ENCODE measurements around the gene GRID2. TPM values are rescaled to one million over a fixed set of nuclear protein-coding genes. Genes with fewer than 3 reads are reported as not detected.

GRID2 gene
- total and polyA plus RNA-seq, 12 donors: 0.55 to 4.0 (median 2.0) TPM

DNA sequence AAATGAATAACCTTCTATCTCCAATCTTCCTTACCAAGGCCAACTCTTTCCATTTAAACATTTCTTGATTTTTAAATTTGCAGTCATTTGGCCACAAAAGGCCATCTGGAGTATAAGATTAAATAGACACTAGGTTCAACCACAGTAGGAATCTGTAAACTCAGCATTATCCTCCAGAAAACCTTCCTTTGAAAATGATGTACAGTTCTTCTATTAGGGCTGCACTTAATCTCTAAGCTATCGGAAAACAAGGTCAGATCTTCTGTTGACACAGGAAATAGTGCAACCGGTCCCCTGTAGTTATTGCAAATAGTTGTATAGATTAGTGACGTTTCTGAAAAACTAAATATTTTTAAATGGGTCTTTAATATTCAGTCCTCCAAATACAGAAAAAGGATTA lies 1165.8 kb downstream of the GRID2 start:
- Histone ChIP-seq H3K4me3 (no peak overlapping the region), H3K4me1 (replicated peaks in 1 of 2) (no peaks in the 10 kb centered on the region), H3K36me3 (replicated peaks in 1 of 2) (no peaks in the 10 kb centered on the region), H3K27me3 (no peaks in the 10 kb centered on the region), H3K27ac (no peak overlapping the region), H3K9me3 (replicated peaks in 1 of 3) (no peaks in the 10 kb centered on the region)
- TF ChIP-seq, protein P1, sequence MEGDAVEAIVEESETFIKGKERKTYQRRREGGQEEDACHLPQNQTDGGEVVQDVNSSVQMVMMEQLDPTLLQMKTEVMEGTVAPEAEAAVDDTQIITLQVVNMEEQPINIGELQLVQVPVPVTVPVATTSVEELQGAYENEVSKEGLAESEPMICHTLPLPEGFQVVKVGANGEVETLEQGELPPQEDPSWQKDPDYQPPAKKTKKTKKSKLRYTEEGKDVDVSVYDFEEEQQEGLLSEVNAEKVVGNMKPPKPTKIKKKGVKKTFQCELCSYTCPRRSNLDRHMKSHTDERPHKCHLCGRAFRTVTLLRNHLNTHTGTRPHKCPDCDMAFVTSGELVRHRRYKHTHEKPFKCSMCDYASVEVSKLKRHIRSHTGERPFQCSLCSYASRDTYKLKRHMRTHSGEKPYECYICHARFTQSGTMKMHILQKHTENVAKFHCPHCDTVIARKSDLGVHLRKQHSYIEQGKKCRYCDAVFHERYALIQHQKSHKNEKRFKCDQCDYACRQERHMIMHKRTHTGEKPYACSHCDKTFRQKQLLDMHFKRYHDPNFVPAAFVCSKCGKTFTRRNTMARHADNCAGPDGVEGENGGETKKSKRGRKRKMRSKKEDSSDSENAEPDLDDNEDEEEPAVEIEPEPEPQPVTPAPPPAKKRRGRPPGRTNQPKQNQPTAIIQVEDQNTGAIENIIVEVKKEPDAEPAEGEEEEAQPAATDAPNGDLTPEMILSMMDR (IDR thresholded peaks at IDR 0.05): no peak
- TF ChIP-seq POLR2A (IDR thresholded peaks at IDR 0.05): no peak
- 26 to 37% (median 29%) methylated on average over 3 of the region's 3 CpGs for WGBS, 4 donors
- intact Hi-C loops (cut with DNase I): no loop called here
- DNase-seq: no peak

DNA sequence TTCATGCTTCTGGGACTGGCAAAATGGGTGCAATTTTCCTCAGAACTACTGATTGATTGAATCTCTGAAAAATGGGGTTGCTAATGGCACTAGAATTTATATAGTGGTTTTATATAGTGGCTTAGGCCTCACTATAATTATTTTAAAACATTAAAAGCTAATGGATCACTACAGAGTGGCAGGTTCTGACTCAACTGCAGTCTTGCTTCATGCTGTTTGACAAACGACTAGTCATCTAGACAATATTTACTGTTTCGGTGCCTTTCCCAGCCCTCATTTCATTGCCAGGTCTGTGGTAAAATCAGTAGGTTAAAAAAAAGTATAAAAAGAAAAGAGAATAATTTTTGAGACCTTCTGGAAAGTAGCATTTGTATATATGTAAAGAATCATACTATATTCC lies 1172.0 kb downstream of the GRID2 start:
- WGBS, 4 donors: 67 to 82% (median 78%) methylated on average over 2 of the region's 2 CpGs
- H3K27ac ChIP-seq: no peak overlapping the region
- intact Hi-C loops (cut with DNase I): no loop called here
- DNase-seq: no peak
- H3K27me3 ChIP-seq: no peaks in the 10 kb centered on the region
- TF ChIP-seq, protein P1 (IDR thresholded peaks at IDR 0.05): no peak
- no peak for TF ChIP-seq POLR2A (IDR thresholded peaks at IDR 0.05)
- H3K36me3 ChIP-seq (replicated peaks in 1 of 2): no peaks in the 10 kb centered on the region
- no peaks in the 10 kb centered on the region for H3K4me1 ChIP-seq (replicated peaks in 1 of 2)
- no peak overlapping the region for H3K4me3 ChIP-seq
- no peaks in the 10 kb centered on the region for H3K9me3 ChIP-seq (replicated peaks in 1 of 3)

DNA sequence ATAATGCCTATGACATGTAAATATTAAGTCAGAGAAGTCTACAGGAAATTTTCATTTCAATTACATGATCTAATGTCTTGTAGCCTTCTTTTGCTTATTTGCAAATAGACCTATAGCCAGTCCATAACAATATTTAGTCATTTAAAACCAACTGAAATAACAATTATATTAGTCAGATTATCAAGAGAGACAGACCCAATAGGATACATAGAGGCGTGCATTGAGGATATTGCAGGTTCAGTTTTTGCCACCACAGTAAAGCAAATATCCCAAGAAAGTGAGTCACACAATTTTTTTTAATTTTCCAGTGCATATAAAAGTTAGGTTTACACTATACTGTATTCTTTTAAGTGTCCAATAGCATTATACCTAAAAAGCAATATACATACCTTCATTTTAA lies 1175.0 kb downstream of the GRID2 start:
- H3K36me3 ChIP-seq (replicated peaks in 1 of 2): no peaks in the 10 kb centered on the region
- 93 to 100% (median 94%) methylated on average over 1 of the region's 1 CpG for WGBS, 4 donors
- no peak for DNase-seq
- no peaks in the 10 kb centered on the region for H3K27me3 ChIP-seq
- H3K27ac ChIP-seq: no peak overlapping the region
- no peak for TF ChIP-seq POLR2A (IDR thresholded peaks at IDR 0.05)
- TF ChIP-seq, protein P1 (IDR thresholded peaks at IDR 0.05): no peak
- no peak overlapping the region for H3K4me3 ChIP-seq
- H3K4me1 ChIP-seq (replicated peaks in 1 of 2): no peaks in the 10 kb centered on the region
- no peaks in the 10 kb centered on the region for H3K9me3 ChIP-seq (replicated peaks in 1 of 3)
- intact Hi-C loops (cut with DNase I): no loop called here

DNA sequence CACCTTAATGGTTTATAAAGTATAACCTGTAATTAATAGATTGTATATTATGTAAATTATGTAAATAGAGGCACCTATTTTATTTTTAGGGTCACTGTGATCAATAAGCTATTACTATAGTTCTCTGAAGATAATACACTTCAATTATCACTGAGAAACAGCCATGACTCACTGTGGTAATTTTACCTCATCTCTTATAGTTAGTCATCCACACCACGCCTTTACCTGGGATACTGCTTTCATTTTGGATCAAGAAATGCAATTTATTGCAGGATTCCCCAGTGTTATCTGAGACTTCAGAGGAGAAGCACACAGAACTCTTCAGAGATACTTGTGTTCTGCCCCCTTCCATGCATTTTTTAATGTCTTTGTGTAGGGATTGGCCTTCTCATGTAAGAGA lies 1176.7 kb downstream of the GRID2 start:
- H3K4me1 ChIP-seq (replicated peaks in 1 of 2): no peaks in the 10 kb centered on the region
- 80 to 100% (median 96%) methylated on average over 1 of the region's 1 CpG for WGBS, 4 donors
- H3K4me3 ChIP-seq: no peak overlapping the region
- no peak overlapping the region for H3K27ac ChIP-seq
- no peaks in the 10 kb centered on the region for H3K9me3 ChIP-seq (replicated peaks in 1 of 3)
- H3K36me3 ChIP-seq (replicated peaks in 1 of 2): no peaks in the 10 kb centered on the region
- no peaks in the 10 kb centered on the region for H3K27me3 ChIP-seq
- no peak for DNase-seq
- TF ChIP-seq POLR2A (IDR thresholded peaks at IDR 0.05): no peak
- TF ChIP-seq, protein P1 (IDR thresholded peaks at IDR 0.05): no peak
- intact Hi-C loops (cut with DNase I): no loop called here
